Stimulated activated CD4-positive, alpha-beta T cell treated with anti-CD3 and anti-CD28 coated beads, Interleukin-15, amount 100 ng/mL, for 48 hours (primary cell): ENCODE results near the gene ZNF414.

ENCODE experiments used
- DNase-seq, 2 donors: peaks; one replicate each; pipeline ENCODE4 v3.0.0-alpha.2; 2020; ENCODE audit warnings: low read depth in 2 of 2

ZNF414 gene

DNA sequence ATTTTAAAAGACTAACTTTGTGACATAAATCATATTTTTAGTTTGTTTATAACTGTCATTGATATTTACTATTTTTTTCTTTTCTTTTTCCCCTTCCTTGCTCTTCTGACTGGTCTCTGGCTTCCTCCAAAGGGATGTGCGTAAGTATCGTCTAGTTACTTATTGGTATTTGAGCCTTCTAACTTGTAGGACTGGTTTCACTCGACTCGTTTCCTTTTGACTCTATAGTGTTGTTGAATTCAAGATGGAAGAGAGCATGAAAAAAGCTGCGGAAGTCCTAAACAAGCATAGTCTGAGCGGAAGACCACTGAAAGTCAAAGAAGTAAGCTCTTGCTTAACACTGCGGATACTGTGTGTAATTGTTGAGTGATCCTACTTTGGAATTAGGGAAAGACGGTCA, 50.6 kb downstream of the ZNF414 start:
- no peak for DNase-seq

- DNase-seq: no peak
Observed at GRCh38 chr19:8462571-8462970, 51.4 kb downstream of the ZNF414 start.

DNA sequence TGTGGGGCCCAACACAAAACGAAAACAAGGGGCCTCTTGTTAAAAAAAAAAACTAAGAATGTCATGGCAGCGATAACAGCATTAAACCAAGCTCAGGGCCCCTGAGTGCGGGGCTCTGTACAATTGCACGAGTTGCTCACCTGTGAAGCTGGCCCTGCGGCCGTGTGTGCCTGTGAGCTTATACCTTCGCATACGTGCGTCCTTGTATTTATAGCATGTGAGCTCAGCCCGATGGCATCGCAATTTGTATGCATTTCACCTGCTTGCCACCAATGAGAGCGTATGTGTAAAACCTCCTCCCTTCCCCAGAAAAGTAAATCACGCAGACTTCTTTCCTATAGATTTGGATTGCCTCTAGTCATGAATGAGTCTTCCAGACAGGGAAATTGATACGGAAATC, 52.1 kb downstream of the ZNF414 start:
- no peak for DNase-seq

DNA sequence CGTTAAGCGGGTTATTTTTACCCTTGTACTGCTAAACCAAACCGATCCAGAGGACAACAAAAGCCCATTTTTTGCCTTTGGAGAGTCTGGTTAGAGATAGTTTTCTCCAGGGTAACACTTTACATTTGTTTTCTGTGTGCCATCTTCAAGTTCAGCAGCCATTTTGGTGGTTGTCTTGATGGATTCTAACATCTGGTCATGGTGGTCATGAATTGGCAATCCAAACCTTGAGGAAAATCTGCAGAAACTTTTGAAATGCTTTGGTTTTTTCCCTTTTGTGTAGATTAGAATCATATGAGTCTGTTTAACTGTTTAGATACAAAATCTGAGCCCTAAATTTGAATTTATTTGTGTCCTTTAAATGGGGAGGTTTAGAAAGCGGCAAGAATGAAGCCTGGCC, 52.6 kb downstream of the ZNF414 start:
- no peak for DNase-seq

- no peak for DNase-seq
Observed at GRCh38 chr19:8460516-8461298, 53.3 kb downstream of the ZNF414 start.
